ENCODE measurements around the gene SF3B2. TPM values are rescaled to one million over a fixed set of nuclear protein-coding genes. Genes with fewer than 3 reads are reported as not detected.
A peak's percentile ranks its signal among the peaks of the same experiment; 100 is the strongest.

Gene SF3B2
- total RNA-seq, 6 donors from 2014 or later: 142 to 193 (median 173) TPM

DNA sequence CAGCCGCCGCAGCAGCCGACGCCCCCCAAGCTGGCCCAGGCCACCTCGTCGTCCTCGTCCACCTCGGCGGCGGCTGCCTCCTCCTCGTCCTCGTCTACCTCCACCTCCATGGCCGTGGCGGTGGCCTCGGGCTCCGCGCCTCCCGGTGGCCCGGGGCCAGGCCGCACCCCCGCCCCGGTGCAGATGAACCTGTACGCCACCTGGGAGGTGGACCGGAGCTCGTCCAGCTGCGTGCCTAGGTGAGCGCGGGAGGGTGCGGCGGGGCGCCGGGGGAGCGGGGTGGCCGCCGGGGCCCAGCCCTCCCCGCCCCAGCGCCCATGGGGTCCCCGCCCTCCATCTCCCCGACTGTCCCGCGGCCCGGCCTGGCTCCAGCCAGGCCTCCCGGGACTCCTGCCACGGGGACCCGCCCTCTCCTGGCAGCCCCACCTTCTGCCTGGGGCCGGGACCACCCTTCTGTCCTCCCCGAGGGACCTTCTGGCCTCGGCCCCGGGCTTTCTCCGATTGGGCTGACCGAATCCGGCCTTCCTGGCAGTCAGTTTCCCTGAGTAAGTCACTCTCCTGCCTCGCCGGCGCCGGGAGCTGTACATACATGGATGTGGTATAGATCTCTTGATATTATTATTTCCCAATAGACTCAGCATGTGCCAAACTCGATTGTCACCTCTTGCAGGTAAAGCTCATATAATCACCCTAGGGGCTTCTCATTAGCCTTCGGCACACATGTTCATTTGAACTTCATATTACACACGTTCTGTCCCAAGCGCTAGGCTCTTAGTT lies 18.6 kb downstream of the SF3B2 start:
- no peak for TF ChIP-seq POLR2A (IDR thresholded peaks at IDR 0.05)
- TF ChIP-seq, protein P1, sequence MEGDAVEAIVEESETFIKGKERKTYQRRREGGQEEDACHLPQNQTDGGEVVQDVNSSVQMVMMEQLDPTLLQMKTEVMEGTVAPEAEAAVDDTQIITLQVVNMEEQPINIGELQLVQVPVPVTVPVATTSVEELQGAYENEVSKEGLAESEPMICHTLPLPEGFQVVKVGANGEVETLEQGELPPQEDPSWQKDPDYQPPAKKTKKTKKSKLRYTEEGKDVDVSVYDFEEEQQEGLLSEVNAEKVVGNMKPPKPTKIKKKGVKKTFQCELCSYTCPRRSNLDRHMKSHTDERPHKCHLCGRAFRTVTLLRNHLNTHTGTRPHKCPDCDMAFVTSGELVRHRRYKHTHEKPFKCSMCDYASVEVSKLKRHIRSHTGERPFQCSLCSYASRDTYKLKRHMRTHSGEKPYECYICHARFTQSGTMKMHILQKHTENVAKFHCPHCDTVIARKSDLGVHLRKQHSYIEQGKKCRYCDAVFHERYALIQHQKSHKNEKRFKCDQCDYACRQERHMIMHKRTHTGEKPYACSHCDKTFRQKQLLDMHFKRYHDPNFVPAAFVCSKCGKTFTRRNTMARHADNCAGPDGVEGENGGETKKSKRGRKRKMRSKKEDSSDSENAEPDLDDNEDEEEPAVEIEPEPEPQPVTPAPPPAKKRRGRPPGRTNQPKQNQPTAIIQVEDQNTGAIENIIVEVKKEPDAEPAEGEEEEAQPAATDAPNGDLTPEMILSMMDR (IDR thresholded peaks at IDR 0.05): no peak
- no peak for TF ChIP-seq EP300 (IDR thresholded peaks at IDR 0.05)
- TF ChIP-seq POLR2AphosphoS5 (IDR thresholded peaks at IDR 0.05): no peak
- peak in 1 of 2 donors; percentile 28 for ATAC-seq (ENCODE audit: low FRiP score in 2 of 2)
- peak; percentile 52 to 91 for DNase-seq
- H3K36me3 ChIP-seq: peaks cover 8 to 43% (median 30%) of the 10 kb centered on the region in 4 donors
- 2 to 7% methylated on average over 8 to 37 of the region's 60 CpGs for WGBS, 2 donors
- H3K27ac ChIP-seq: peak overlapping the region; percentile 84 to 99 (median 91)
- H3K4me1 ChIP-seq: peaks cover 30 to 42% (median 34%) of the 10 kb centered on the region in 4 donors
- H3K27me3 ChIP-seq: no peaks in the 10 kb centered on the region
- H3K9me3 ChIP-seq: no peaks in the 10 kb centered on the region
- peak overlapping the region; percentile 48 to 100 (median 97) for H3K4me3 ChIP-seq

DNA sequence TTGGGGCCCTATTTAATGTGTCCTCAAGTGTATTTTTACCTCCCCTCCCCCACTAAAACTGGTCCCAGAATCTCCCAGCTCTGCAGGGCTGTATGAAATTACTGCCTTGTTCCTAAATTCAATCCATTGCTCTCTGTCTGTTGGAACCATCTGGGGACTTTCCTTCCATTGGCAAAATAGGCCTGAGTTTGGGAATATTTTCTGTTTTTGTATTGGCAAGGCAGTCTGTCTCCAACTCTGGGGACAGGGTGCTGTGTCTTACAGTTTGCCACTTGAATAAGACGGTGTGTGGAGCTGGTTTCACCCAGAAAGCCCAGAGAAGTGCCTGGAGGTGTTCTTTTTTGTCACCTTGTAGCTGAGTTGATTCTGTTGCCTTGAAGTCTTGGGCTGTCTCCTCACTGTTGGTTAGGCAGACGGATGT lies 19.2 kb downstream of the SF3B2 start:
- DNase-seq (no peak), ATAC-seq (ENCODE audit: low FRiP score in 2 of 2) (no peak)
- WGBS, 2 donors: 21 to 25% methylated on average over 2 of the region's 2 CpGs
- Histone ChIP-seq H3K9me3 (no peaks in the 10 kb centered on the region), H3K4me1 (peaks cover 30 to 42% (median 36%) of the 10 kb centered on the region in 4 donors), H3K4me3 (peak overlapping the region; percentile 48 to 100 (median 97)), H3K27me3 (no peaks in the 10 kb centered on the region), H3K27ac (peak overlapping the region; percentile 84 to 99 (median 91)), H3K36me3 (peaks cover 8 to 37% (median 24%) of the 10 kb centered on the region in 4 donors)
- TF ChIP-seq POLR2A (IDR thresholded peaks at IDR 0.05): no peak
- TF ChIP-seq, protein P1 (IDR thresholded peaks at IDR 0.05): no peak
- TF ChIP-seq POLR2AphosphoS5 (IDR thresholded peaks at IDR 0.05): no peak
- TF ChIP-seq EP300 (IDR thresholded peaks at IDR 0.05): no peak

DNA sequence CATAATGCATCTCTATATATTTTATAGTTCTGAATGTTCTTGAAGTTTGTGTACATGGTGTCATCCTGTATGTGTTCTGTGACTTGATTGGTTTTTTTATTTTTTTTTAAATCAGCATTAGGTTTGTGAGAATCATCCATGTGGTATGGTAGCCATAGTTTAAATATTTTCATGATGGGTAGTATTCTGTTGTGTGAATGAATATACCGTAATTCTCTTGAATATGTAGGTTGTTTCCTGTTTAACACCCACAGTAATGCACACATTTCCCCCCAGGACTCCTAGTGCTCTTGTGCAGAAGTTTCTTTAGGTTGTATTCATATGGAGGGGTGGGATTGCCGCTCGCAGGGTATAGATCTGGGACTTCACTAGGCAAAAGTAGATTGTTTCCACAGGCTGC lies 19.9 kb downstream of the SF3B2 start:
- H3K36me3 ChIP-seq: peaks cover 8 to 31% (median 18%) of the 10 kb centered on the region in 4 donors
- DNase-seq (no peak), ATAC-seq (ENCODE audit: low FRiP score in 2 of 2) (no peak)
- H3K27ac ChIP-seq: peak overlapping the region in 3 of 4 donors; percentile 87 to 99 (median 95)
- 76 to 89% methylated on average over 3 of the region's 3 CpGs for WGBS, 2 donors
- TF ChIP-seq, protein P1 (IDR thresholded peaks at IDR 0.05): no peak
- TF ChIP-seq POLR2A (IDR thresholded peaks at IDR 0.05): no peak
- TF ChIP-seq POLR2AphosphoS5 (IDR thresholded peaks at IDR 0.05): no peak
- TF ChIP-seq EP300 (IDR thresholded peaks at IDR 0.05): no peak
- H3K9me3 ChIP-seq: no peaks in the 10 kb centered on the region
- peak overlapping the region in 1 of 4 donors; percentile 100 for H3K4me3 ChIP-seq
- peaks cover 33 to 48% (median 39%) of the 10 kb centered on the region in 4 donors for H3K4me1 ChIP-seq
- no peaks in the 10 kb centered on the region for H3K27me3 ChIP-seq

DNA sequence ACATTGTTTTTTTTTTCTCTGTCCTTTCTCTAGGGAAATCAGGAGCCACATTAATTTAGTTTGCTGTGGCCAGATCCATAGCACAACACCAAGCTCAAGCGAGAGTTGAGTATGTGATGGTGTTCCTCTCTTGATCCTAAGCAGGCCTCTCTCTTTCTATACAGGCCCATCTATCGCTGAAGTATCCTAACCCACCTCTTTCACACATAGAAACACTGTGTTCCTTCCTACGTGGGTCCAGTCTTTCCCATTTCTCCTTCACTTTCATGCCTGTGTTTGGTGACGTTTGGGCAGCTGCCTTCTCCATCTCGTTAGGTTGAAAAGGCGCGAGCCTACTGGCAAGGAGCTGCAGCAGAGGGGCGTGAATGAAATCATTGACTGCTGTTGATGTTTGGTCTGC lies 20.4 kb downstream of the SF3B2 start:
- Histone ChIP-seq H3K27me3 (no peaks in the 10 kb centered on the region), H3K4me1 (peaks cover 33 to 48% (median 41%) of the 10 kb centered on the region in 4 donors), H3K36me3 (peaks cover 5 to 26% (median 13%) of the 10 kb centered on the region in 4 donors), H3K27ac (peak overlapping the region in 1 of 4 donors; percentile 27), H3K4me3 (peak overlapping the region in 2 of 4 donors; percentile 4 to 100), H3K9me3 (no peaks in the 10 kb centered on the region)
- ATAC-seq (ENCODE audit: low FRiP score in 2 of 2): no peak
- TF ChIP-seq POLR2A (IDR thresholded peaks at IDR 0.05) (no peak), EP300 (IDR thresholded peaks at IDR 0.05) (no peak), POLR2AphosphoS5 (IDR thresholded peaks at IDR 0.05) (no peak)
- TF ChIP-seq, protein P1 (IDR thresholded peaks at IDR 0.05): no peak
- WGBS, 2 donors: 85 to 86% methylated on average over 8 of the region's 8 CpGs
- no peak for DNase-seq

Data from upper lobe of left lung (tissue), 6 donors.